GM18873 (cell line): Measurements from ENCODE around the gene CLMN.
A peak's percentile ranks its signal among the peaks of the same experiment; 100 is the strongest.

Experiments used
- ATAC-seq: cut with Tn5 transposase; IDR thresholded peaks from one replicate; pipeline ENCODE4 v1.9.1; 2021; ENCODE audit warnings: mild to moderate bottlenecking, moderate library complexity, moderate number of reproducible peaks; ENCODE audit not compliant: unreplicated experiment, low FRiP score

The CLMN gene

GRCh38 chr14:95265106-95266094 is 54.3 kb downstream of the CLMN start:
- ATAC-seq, result peak; percentile 93

- ATAC-seq, result no peak
Measured at GRCh38 chr14:95264271-95264973, 55.3 kb downstream of the CLMN start.

GRCh38 chr14:95263527-95264231 is 56.0 kb downstream of the CLMN start:
- ATAC-seq, result no peak

- ATAC-seq, result no peak
Measured at GRCh38 chr14:95262511-95262891, 57.2 kb downstream of the CLMN start.

GRCh38 chr14:95261616-95262510 is 57.8 kb downstream of the CLMN start:
- ATAC-seq, result no peak

- ATAC-seq, result peak; percentile 38
Measured at GRCh38 chr14:95260537-95261361, 59.0 kb downstream of the CLMN start.

- ATAC-seq, result no peak
Measured at GRCh38 chr14:95258754-95259593, 60.7 kb downstream of the CLMN start.

GRCh38 chr14:95258156-95258555 is 61.6 kb downstream of the CLMN start:
- ATAC-seq, result no peak

GRCh38 chr14:95257521-95257920 is 62.2 kb downstream of the CLMN start:
- ATAC-seq, result no peak

- no peak for ATAC-seq
Measured at GRCh38 chr14:95256776-95257060, 63.0 kb downstream of the CLMN start.

- no peak for ATAC-seq
Measured at GRCh38 chr14:95256002-95256775, 63.5 kb downstream of the CLMN start.

GRCh38 chr14:95255487-95255886 is 64.2 kb downstream of the CLMN start:
- no peak for ATAC-seq

- ATAC-seq, result no peak
Measured at GRCh38 chr14:95255013-95255412, 64.7 kb downstream of the CLMN start.

- ATAC-seq, result no peak
Measured at GRCh38 chr14:95254288-95254687, 65.4 kb downstream of the CLMN start.

- ATAC-seq, result no peak
Measured at GRCh38 chr14:95253039-95253630, 66.6 kb downstream of the CLMN start.

GRCh38 chr14:95252219-95252618 is 67.5 kb downstream of the CLMN start:
- ATAC-seq, result no peak

- no peak for ATAC-seq
Measured at GRCh38 chr14:95250936-95251335, 68.8 kb downstream of the CLMN start.
